Measurements from ENCODE around the gene RPTOR.
"Not testable (repeated sequence)": the region's sequence is repeated elsewhere in the genome, so short reads cannot be mapped to it uniquely, and the experiment has no call there.

The RPTOR gene

GRCh38 chr17:80544655-80545498, at the start of gene RPTOR:
Gene RPTOR, plus strand, starts transcription at chr17:80544838. Its CDS starts 792 bp downstream, at chr17:80545630.
- DNase-seq (ENCODE audit: low read depth), result peak; percentile 81

- DNase-seq (ENCODE audit: low read depth), result no peak
These were observed 46.9 kb upstream of the RPTOR start for GRCh38 chr17:80497726-80498241.

- DNase-seq (ENCODE audit: low read depth), result no peak
These were observed 46.3 kb upstream of the RPTOR start for GRCh38 chr17:80498242-80498919.

- no peak for DNase-seq (ENCODE audit: low read depth)
These were observed 45.7 kb upstream of the RPTOR start for GRCh38 chr17:80498920-80499410.

- no peak for DNase-seq (ENCODE audit: low read depth)
These were observed 45.1 kb upstream of the RPTOR start for GRCh38 chr17:80499560-80499959.

GRCh38 chr17:80499961-80500665, 44.5 kb upstream of the RPTOR start:
- DNase-seq (ENCODE audit: low read depth), result no peak

- DNase-seq (ENCODE audit: low read depth), result no peak
These were observed 42.7 kb upstream of the RPTOR start for GRCh38 chr17:80501741-80502577.

GRCh38 chr17:80502578-80502877, 42.1 kb upstream of the RPTOR start:
- DNase-seq (ENCODE audit: low read depth), result no peak

GRCh38 chr17:80503031-80503430, 41.6 kb upstream of the RPTOR start:
- no peak for DNase-seq (ENCODE audit: low read depth)

- DNase-seq (ENCODE audit: low read depth), result no peak
These were observed 40.7 kb upstream of the RPTOR start for GRCh38 chr17:80503921-80504320.

- no peak for DNase-seq (ENCODE audit: low read depth)
These were observed 39.8 kb upstream of the RPTOR start for GRCh38 chr17:80504686-80505413.

GRCh38 chr17:80507177-80507576, 37.5 kb upstream of the RPTOR start:
- not testable (repeated sequence) for DNase-seq (ENCODE audit: low read depth)

GRCh38 chr17:80507965-80508364, 36.7 kb upstream of the RPTOR start:
- no peak for DNase-seq (ENCODE audit: low read depth)

- DNase-seq (ENCODE audit: low read depth), result no peak
These were observed 35.3 kb upstream of the RPTOR start for GRCh38 chr17:80509311-80509710.

- no peak for DNase-seq (ENCODE audit: low read depth)
These were observed 34.5 kb upstream of the RPTOR start for GRCh38 chr17:80510132-80510531.

GRCh38 chr17:80510772-80511171, 33.9 kb upstream of the RPTOR start:
- no peak for DNase-seq (ENCODE audit: low read depth)

GRCh38 chr17:80511222-80512180, 33.1 kb upstream of the RPTOR start:
- DNase-seq (ENCODE audit: low read depth), result no peak

GRCh38 chr17:80512233-80512632, 32.4 kb upstream of the RPTOR start:
- no peak for DNase-seq (ENCODE audit: low read depth)

GRCh38 chr17:80513201-80513600, 31.4 kb upstream of the RPTOR start:
- DNase-seq (ENCODE audit: low read depth), result no peak

- no peak for DNase-seq (ENCODE audit: low read depth)
These were observed 30.7 kb upstream of the RPTOR start for GRCh38 chr17:80513892-80514291.

Measured in stimulated activated CD8-positive, alpha-beta memory T cell treated with anti-CD3 and anti-CD28 coated beads, Interleukin-4, amount 100 ng/mL, for 24 hours (primary cell).